ENCODE data around the gene LRFN2.

DNA sequence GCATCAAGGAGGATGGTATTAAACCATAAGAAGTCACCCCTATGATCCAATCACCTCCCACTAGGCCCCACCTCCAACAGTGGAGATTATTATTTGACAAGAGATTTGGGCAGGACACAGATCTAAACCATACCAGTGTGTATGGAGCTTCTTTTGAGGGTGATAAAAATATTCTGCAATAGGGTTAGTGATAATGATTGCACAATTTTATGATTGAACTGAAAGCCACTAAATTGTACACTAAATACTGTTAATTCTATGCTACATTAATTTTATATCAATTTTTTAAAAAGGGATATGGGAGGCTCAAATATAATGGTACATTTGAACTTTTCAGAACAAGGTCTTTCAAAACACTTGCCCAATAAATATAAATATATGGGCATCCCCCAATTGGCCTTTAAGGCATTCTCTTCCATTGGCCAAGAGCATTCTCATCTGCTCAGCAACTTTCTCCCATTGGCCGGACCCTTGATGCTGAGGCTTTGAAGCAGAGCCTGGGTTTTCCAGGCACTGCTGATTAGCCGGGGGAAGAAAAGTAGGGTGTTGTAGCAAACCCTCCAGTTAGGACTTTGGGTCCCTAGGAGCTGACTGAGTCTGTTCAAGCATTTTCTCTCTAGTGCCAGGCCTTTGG is 209.9 kb downstream of the LRFN2 start:
- TF ChIP-seq, protein P1, sequence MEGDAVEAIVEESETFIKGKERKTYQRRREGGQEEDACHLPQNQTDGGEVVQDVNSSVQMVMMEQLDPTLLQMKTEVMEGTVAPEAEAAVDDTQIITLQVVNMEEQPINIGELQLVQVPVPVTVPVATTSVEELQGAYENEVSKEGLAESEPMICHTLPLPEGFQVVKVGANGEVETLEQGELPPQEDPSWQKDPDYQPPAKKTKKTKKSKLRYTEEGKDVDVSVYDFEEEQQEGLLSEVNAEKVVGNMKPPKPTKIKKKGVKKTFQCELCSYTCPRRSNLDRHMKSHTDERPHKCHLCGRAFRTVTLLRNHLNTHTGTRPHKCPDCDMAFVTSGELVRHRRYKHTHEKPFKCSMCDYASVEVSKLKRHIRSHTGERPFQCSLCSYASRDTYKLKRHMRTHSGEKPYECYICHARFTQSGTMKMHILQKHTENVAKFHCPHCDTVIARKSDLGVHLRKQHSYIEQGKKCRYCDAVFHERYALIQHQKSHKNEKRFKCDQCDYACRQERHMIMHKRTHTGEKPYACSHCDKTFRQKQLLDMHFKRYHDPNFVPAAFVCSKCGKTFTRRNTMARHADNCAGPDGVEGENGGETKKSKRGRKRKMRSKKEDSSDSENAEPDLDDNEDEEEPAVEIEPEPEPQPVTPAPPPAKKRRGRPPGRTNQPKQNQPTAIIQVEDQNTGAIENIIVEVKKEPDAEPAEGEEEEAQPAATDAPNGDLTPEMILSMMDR (IDR thresholded peaks at IDR 0.05): no peak
- TF ChIP-seq POLR2A (IDR thresholded peaks at IDR 0.05): no peak
